B cell (primary cell): Measurements from ENCODE around the gene OPHN1.

Experiments
- CTCF ChIP-seq: fragments of 200-600 bp; IDR thresholded peaks from one replicate; pipeline ENCODE4 v1.8.0; 2022; ENCODE audit warnings: antibody characterized with exemption, mild to moderate bottlenecking
- EZH2 ChIP-seq: IDR thresholded peaks from 2 replicates; pipeline ENCODE4 v1.6.1; 2012; ENCODE audit warnings: borderline replicate concordance, low read depth, mild to moderate bottlenecking, moderate library complexity, low read length; ENCODE audit not compliant: insufficient read depth, poor library complexity, severe bottlenecking

- no peak for TF ChIP-seq EZH2
- TF ChIP-seq CTCF, result no peak
Measured at GRCh38 chrX:68463880-68464279, 30.6 kb upstream of the OPHN1 start.
